ENCODE results near the gene PSME4.

DNA sequence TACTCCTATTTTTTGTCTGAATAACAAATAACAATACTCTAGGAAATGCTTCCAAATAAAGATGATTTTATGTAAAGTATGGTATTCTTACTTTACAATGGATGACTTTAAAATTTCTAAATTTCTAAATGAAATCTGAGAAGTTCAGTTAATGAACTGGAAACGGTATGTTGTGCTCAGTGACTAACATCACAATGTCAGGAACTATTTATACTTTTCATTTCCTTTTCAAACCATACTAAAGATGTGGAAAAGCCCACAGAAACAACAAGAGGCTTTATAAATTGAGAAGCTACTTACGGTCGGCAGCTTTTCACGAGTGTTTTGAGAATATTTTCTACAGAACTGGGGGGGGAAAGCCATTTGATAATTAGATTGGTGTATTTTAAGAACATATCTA, 31.1 kb downstream of the PSME4 start:
- no peak for TF ChIP-seq CTCF (conservative IDR thresholded peaks at IDR 0.05; ENCODE audit: low read depth in 2 of 2)
- TF ChIP-seq EZH2 (IDR thresholded peaks at IDR 0.05; ENCODE audit: low read depth, unreplicated experiment), result no peak
- no peak for TF ChIP-seq JUNB (IDR thresholded peaks at IDR 0.05; ENCODE audit: unreplicated experiment)
- TF ChIP-seq ETS1 (IDR thresholded peaks at IDR 0.05), result no peak
- TF ChIP-seq EZH2phosphoT487 (IDR thresholded peaks at IDR 0.05; ENCODE audit: unreplicated experiment), result no peak
- TF ChIP-seq POLR2AphosphoS5 (IDR thresholded peaks at IDR 0.05; ENCODE audit: low read depth), result no peak

Measured in GM23338 (cell line).